Inferior parietal cortex (tissue), 1 donor: ENCODE measurements around the gene RTKN2.

Experiments
- DNase-seq: peaks from one replicate; pipeline ENCODE4 v3.0.0-alpha.2; 2016; ENCODE audit errors: extremely low spot score

Gene RTKN2

DNA sequence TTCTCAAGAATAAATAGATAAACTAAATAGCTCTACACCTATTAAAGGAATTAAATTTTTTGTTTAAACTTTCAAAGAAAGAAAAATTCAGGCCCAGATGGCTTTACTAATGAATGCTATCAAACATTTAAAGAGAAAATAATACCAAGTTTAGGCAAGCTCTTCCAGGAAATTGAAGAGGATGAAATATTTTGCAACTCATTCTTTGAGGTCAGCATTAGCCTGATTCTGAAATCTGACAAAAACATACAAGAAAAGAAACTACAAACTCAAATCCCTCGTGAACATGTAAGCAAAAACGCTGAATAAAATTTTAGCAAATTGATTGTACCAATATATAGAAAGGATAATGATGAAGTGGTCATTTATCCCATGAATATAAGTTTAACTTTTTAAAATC lies 93.4 kb downstream of the RTKN2 start:
- DNase-seq: no peak

GRCh38 chr10:62172465-62172864 lies 96.2 kb downstream of the RTKN2 start:
- no peak for DNase-seq

DNA sequence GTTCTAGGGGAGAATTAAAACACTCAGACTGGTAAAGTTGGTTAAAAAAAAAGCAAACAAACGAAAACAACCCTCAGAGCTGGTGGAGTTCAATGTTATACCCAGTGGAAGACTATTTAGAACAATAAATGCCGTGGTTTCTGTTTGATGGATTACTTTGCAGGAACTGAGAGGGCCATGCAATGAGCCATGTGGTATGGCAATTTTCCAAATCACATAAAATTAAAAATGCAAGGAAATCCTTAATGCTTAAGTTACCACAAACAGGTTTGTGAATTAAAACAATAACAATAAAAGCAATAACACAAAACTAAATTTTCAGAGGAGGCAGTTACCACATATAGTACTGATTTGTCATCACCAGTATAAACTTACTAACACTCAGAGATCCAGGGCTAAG lies 96.9 kb downstream of the RTKN2 start:
- no peak for DNase-seq

- no peak for DNase-seq
These were observed 97.9 kb downstream of the RTKN2 start for GRCh38 chr10:62170732-62171131.

DNA sequence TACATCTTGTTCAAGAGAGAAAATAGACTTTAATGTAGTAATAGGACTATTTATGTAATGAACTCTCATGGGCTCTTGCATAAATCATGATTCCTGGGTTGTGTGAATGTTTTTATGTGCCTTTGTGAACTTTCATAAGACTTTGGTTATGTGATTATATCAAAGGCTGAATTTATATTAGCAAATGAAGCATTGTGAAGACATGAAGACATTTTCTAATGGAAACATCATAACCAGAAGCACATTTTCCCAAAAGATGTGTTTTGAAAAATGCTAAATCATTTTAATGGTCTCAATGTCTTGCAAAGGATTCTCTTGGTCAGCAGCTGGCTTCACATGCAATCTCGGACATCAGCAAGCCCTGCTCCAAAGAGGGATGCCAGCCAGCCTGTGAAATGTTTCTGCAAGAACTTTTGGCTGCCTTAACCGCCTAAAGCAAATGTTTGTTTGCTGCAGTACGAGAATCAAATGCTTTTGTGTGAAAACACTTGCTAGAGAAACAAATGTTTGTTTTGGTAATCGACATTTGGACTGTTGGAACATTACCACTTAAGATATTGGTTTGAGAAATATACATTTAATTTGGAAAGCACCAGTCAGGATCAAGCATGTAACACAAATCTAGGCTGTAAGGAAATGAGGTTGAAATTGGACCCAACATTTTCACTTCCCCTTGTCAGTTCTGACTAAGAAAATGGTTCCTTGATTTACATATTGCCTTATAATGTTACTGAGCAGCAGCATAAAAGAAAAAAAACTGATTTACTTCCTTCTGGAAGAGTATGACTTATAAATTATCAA lies 102.1 kb downstream of the RTKN2 start:
- no peak for DNase-seq

DNA sequence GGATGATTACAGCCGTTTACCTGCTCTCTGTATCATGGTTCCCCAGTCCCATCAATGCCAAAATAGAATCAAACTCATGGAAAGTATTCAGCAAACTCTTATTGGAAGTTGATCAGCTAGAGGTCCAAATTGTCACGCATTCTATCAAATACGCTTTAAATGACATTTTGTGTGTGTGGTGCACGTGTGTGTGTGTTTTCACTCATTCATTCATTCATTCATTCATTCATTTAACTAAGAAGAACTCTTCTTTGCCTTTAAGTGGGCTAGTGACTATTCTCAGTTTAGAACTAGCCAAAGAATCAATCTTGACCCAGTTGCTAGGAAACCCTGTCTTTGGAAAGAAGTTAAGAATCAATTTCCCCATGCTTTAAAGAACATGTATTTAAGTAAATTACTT lies 102.8 kb downstream of the RTKN2 start:
- no peak for DNase-seq

- DNase-seq: no peak
These were observed 105.6 kb downstream of the RTKN2 start for GRCh38 chr10:62163024-62163423.

DNA sequence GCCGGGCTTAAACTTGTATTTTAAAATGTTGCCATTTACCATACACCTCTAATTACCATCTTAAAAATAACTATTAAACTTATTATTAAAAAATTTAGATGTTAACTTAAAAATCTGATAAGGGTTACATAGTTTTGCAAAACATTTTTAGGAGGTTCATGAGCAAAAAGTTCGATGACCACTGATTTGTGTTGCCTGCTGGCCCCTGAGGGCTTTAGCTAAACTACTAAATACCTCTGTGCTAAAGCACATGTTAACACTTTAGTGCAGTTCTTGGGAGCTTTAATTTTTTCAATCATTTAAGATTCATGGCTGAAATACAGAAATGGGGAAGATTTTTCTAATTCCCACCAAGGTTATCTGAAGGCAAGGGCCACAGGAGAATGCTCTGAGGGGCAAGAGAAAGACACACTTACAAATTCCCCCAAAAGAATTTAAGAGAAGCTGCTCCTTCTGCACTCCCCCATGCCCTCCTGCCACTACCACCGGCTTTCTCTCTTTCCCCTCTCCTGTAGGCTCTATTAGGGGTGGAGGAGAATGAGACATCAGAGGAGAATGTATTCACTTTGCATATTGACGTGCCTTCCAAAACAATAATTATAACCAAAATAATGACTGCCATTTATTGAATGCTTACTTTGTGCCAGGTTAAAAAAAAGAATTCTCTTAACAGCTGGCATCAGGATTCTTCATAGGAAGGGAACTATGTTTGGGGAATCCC lies 106.2 kb downstream of the RTKN2 start:
- DNase-seq: no peak

GRCh38 chr10:62159351-62159750 lies 109.3 kb downstream of the RTKN2 start:
- no peak for DNase-seq

DNA sequence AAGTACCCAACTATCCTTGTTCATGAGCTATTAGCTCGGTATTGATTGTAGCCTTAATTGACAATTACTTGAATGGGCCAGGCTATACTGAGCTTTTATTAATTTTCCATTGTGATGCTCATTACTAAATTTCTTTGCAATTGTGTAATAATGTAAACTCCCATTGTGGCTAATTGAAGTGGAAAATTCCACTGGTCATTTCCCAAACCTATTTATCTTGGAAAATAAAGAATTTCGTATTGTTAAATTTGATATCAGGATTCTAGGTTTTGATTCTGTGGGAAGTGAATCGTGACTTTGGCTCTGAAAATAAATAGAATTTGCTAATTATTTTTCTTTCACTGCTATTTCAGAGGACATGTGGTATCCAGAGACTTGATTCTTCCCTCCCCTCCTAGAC lies 111.0 kb downstream of the RTKN2 start:
- no peak for DNase-seq

- DNase-seq: no peak
These were observed 113.5 kb downstream of the RTKN2 start for GRCh38 chr10:62155054-62155680.

DNA sequence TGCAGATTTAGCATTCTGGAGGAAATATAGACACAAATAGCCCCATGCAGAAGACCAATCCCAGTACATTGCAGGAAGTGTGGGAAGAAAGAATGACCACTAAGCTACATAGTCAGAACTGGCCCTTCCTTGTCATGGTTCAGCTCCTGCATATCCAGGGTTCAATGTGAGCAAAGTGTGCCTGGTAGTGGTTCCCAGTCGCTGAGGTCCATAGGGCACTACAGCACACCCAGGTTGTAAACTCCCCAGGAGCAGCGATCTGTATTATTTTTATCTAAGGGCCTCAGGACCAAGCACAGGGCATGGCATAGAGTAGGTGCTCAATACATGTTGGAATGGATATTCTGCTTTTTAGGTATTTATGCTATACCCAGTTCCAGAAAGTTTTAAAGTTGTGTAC lies 114.4 kb downstream of the RTKN2 start:
- DNase-seq: no peak

DNA sequence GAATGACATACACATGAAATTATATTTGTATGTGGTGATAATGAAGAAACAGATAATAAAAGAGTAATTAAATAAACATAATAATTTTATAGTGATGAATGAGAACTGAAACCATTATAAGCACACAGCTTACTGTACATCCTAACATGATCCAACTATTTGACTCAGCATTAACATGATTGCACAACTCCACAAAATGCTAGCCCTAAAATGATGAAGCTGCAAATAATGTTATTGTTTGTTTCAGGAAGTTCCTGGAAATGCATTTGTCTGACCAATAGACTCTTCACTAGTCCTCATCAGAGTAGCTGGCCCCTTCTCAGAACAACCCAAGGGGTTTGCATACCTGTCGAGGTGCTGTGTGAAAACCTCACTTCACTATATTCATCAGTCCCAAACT lies 115.5 kb downstream of the RTKN2 start:
- DNase-seq: no peak

DNA sequence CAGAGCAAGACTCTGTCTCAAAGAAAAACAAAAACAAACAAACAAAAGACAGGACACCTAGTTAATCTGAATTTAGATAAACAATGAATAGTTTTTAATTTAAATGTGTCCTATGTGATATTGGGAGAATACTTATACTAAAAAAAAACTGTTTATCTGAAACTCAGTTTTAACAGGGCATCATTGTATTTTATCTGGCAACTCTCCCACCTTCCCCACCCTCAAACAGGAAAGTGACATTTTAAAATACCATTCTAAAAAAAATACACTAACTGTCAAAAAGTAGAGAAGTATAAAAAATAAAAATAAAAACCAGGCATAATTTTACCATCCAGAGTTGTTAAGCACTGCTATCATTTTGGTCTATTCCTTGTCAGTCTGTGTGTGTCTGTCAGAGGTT lies 119.0 kb downstream of the RTKN2 start:
- DNase-seq: no peak

DNA sequence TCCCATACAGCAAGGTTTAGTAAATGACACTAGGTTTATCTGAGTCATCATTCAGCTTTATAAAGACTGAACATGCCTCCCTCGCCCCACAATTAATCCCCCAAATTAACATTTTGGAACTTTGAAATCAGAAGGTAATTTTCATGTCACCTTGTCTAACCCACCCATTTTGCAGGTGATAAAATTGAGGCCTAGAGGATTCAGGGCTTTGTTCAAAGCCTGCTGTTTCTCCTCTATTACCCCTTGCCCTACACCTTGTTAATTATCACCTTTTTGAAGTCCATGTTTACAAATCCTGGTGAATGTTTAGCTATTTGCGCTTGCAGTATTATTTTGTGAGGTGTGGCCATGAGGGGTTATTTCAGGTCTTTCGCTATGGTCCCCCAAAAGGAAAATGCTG lies 120.5 kb downstream of the RTKN2 start:
- DNase-seq: no peak

- DNase-seq: no peak
These were observed 121.2 kb downstream of the RTKN2 start for GRCh38 chr10:62147425-62147824.

GRCh38 chr10:62136931-62137330 lies 131.7 kb downstream of the RTKN2 start:
- no peak for DNase-seq

- no peak for DNase-seq
These were observed 135.0 kb downstream of the RTKN2 start for GRCh38 chr10:62133618-62134017.
